Liver (tissue), 9 donors: ENCODE results near the gene PLXNB1. TPM values are rescaled to one million over a fixed set of nuclear protein-coding genes. Genes with fewer than 3 reads are reported as not detected.

Source experiments
- DNase-seq: peaks from one replicate; pipeline ENCODE4 v3.0.0-alpha.2; 2017; ENCODE audit warnings: low spot score
- H3K27ac ChIP-seq, 2 donors: one replicate each; pipeline ENCODE4 v1.7.0; 2013; ENCODE audit warnings: inconsistent platforms in 2 of 2, low read length in 2 of 2, control low read depth in 1 of 2, low read depth in 1 of 2, mild to moderate bottlenecking in 1 of 2
- H3K27me3 ChIP-seq, 4 donors: one replicate each; pipeline versions ENCODE4 v1.6.1 to v1.7.0; 2013; ENCODE audit warnings: low read length in 3 of 4, inconsistent platforms in 1 of 4, mild to moderate bottlenecking in 1 of 4, moderate library complexity in 1 of 4; ENCODE audit not compliant: control insufficient read depth in 4 of 4, insufficient read depth in 4 of 4
- H3K36me3 ChIP-seq, 4 donors: one replicate each; pipeline versions ENCODE4 v1.6.1 to v1.7.0; 2013; ENCODE audit warnings: low read length in 3 of 4, mild to moderate bottlenecking in 3 of 4, low read depth in 1 of 4, moderate library complexity in 1 of 4; ENCODE audit not compliant: control insufficient read depth in 4 of 4, insufficient read depth in 3 of 4
- H3K4me1 ChIP-seq, 4 donors: one replicate each; pipeline versions ENCODE4 v1.6.1 to v1.7.0; 2013; ENCODE audit warnings: low read length in 3 of 4, mild to moderate bottlenecking in 3 of 4, moderate library complexity in 1 of 4; ENCODE audit not compliant: control insufficient read depth in 4 of 4, insufficient read depth in 4 of 4
- H3K4me3 ChIP-seq, 3 donors: one replicate each; pipeline versions ENCODE4 v1.6.1 to v1.7.0; 2013; ENCODE audit warnings: low read length in 3 of 3, control low read depth in 1 of 3, low read depth in 1 of 3, mild to moderate bottlenecking in 1 of 3
- H3K9ac ChIP-seq, 2 donors: one replicate each; pipeline ENCODE4 v1.7.0; 2013; ENCODE audit warnings: low read length in 2 of 2, mild to moderate bottlenecking in 2 of 2, moderate library complexity in 2 of 2, control low read depth in 1 of 2, low read depth in 1 of 2
- H3K9me3 ChIP-seq, 4 donors: one replicate each; pipeline versions ENCODE4 v1.6.1 to v1.7.0; 2013; ENCODE audit warnings: low read length in 3 of 4; ENCODE audit not compliant: control insufficient read depth in 4 of 4
- ATF3 ChIP-seq: IDR thresholded peaks from 2 replicates; pipeline ENCODE4 v1.6.1; 2016; ENCODE audit warnings: antibody characterized with exemption
- EGR1 ChIP-seq, 2 donors: IDR thresholded peaks; 2 replicates each; pipeline ENCODE4 v1.6.1; 2016 to 2018; ENCODE audit warnings: antibody characterized with exemption in 2 of 2, low read depth in 2 of 2
- FOXA1 ChIP-seq: IDR thresholded peaks from 2 replicates; pipeline ENCODE4 v1.6.1; 2016; ENCODE audit warnings: antibody characterized with exemption
- FOXA2 ChIP-seq: IDR thresholded peaks from 2 replicates; pipeline ENCODE4 v1.6.1; 2016; ENCODE audit warnings: antibody characterized with exemption
- GABPA ChIP-seq, 2 donors: IDR thresholded peaks in 1 of 2; conservative IDR thresholded peaks in 1 of 2; 2 replicates each; pipeline ENCODE4 v1.6.1; 2016; ENCODE audit warnings: antibody characterized with exemption in 2 of 2, mild to moderate bottlenecking in 1 of 2, moderate library complexity in 1 of 2
- HNF4A ChIP-seq, 2 donors: conservative IDR thresholded peaks; 2 replicates each; pipeline ENCODE4 v1.6.1; 2016; ENCODE audit warnings: antibody characterized with exemption in 2 of 2, mild to moderate bottlenecking in 2 of 2
- HNF4G ChIP-seq: IDR thresholded peaks from 2 replicates; pipeline ENCODE4 v1.6.1; 2016; ENCODE audit warnings: antibody characterized with exemption
- JUND ChIP-seq, 2 donors: IDR thresholded peaks; 2 replicates each; pipeline ENCODE4 v1.6.1; 2016; ENCODE audit warnings: antibody characterized with exemption in 2 of 2
- MAX ChIP-seq: IDR thresholded peaks from 2 replicates; pipeline ENCODE4 v1.6.1; 2016; ENCODE audit warnings: antibody characterized with exemption
- NR2F2 ChIP-seq: IDR thresholded peaks from 2 replicates; pipeline ENCODE4 v1.6.1; 2016; ENCODE audit warnings: antibody characterized with exemption
- RAD21 ChIP-seq, 2 donors: IDR thresholded peaks; 2 replicates each; pipeline ENCODE4 v1.6.1; 2016; ENCODE audit warnings: antibody characterized with exemption in 2 of 2, mild to moderate bottlenecking in 2 of 2
- REST ChIP-seq: IDR thresholded peaks from 2 replicates; pipeline ENCODE4 v1.6.1; 2016; ENCODE audit warnings: antibody characterized with exemption, mild to moderate bottlenecking
- RXRA ChIP-seq, 2 donors: IDR thresholded peaks; 2 replicates each; pipeline ENCODE4 v1.6.1; 2017 to 2018; ENCODE audit warnings: antibody characterized with exemption in 2 of 2, mild to moderate bottlenecking in 1 of 2
- SP1 ChIP-seq: IDR thresholded peaks from 2 replicates; pipeline ENCODE4 v1.6.1; 2018; ENCODE audit warnings: antibody characterized with exemption, mild to moderate bottlenecking
- TAF1 ChIP-seq: conservative IDR thresholded peaks from 2 replicates; pipeline ENCODE4 v1.6.1; 2016; ENCODE audit warnings: antibody characterized with exemption, mild to moderate bottlenecking
- YY1 ChIP-seq: IDR thresholded peaks from 2 replicates; pipeline ENCODE4 v1.6.1; 2016; ENCODE audit warnings: antibody characterized with exemption, mild to moderate bottlenecking
- WGBS: extraction: QIAGEN DNeasy Blood & Tissue Kit; methylation state at CpG from one replicate; pipeline ENCODE4 v1.1.7; 2013; 5-methylcytosine and 5-hydroxymethylcytosine counted together
- polyA plus RNA-seq, 2 donors: library from polyadenylated mRNA; stranded (reverse) in 1 of 2; unstranded in 1 of 2; fragments of 200-250 nt in 1 of 2; fragments of >200 nt in 1 of 2; fragmentation: Nextera tagmentation in 1 of 2; extraction: Ambion mirVana in 1 of 2; gene quantifications; one replicate each; pipeline versions ENCODE4 v1.2.1 to v1.2.3, GENCODE V29; 2013 to 2015
- total RNA-seq, 2 donors: library from RNA; depleted of rRNA; stranded (reverse); fragments of >200 nt; gene quantifications; one replicate each; pipeline ENCODE4 v1.2.3, GENCODE V29; 2014
- TF ChIP-seq, protein P1 (sequence below): IDR thresholded peaks from 2 replicates; pipeline ENCODE4 v1.6.1; 2016; ENCODE audit warnings: antibody characterized with exemption
- TF ChIP-seq, protein P2 (sequence below): fragments of 150-350 bp; IDR thresholded peaks from 2 replicates; pipeline ENCODE4 v1.5.1; 2017; ENCODE audit warnings: improper control_type of control experiment, low read depth, low read length; ENCODE audit not compliant: missing input control
- donor health status: healthy.
- donor health status: healthy.
- donor health status: healthy.
- donor health status: healthy.
- donor health status: healthy.

PLXNB1 gene
- total and polyA plus RNA-seq, 4 donors, result 38.1 to 204 (median 72.9) TPM

DNA sequence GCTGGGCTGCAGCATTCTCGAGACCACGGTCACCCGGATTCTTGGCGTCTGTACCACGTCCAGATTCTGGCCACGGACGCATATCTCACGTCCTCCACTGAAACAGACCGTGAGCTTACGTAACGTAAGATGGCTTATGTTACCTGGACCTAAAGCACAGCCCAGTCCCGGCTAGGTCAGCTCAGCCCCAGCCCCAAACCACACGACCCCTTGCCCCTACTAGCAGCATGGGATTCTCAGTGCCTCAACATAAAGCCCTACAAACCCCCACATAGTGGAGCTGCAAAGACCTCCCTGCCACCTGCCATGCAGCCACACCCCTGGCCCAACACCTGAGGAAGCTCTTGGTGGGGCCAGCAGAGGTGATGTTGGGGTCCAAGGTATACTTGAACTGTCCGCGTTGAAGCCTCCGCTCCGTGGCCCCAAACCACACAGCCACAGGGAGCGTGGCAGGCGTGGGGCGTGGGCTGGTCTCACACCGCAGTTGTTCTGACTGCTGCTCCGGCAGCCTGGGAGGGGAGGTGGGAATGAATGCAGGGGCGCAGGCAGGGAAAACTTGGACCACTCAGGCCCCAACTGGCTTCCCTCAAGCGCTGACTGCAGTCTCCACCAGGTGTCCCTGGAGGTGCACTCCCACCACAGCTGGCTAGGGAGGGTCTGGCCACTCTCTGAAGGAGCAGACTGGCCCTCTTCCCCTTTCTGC lies 14.5 kb downstream of the PLXNB1 start:
- DNase-seq, result no peak
- 92% methylated on average over 24 of the region's 24 CpGs for WGBS
- peaks cover 21 to 93% (median 52%) of the 10 kb centered on the region in 4 donors for H3K36me3 ChIP-seq

More for the DNA sequence above, 14.5 kb downstream of the PLXNB1 start:
- no peak overlapping the region for H3K9ac ChIP-seq
- TF ChIP-seq MAX (no peak), GABPA (IDR thresholded peaks at IDR 0.05 in 1 of 2, conservative IDR thresholded peaks at IDR 0.05 in 1 of 2) (no peak), FOXA2 (no peak), EGR1 (IDR thresholded peaks at IDR 0.05; ENCODE audit: low read depth in 2 of 2) (no peak), JUND (IDR thresholded peaks at IDR 0.05) (no peak), HNF4G (no peak), RXRA (IDR thresholded peaks at IDR 0.05) (no peak), SP1 (no peak), TAF1 (no peak), HNF4A (conservative IDR thresholded peaks at IDR 0.05) (no peak), REST (no peak), FOXA1 (no peak), NR2F2 (no peak), YY1 (no peak), ATF3 (no peak), RAD21 (IDR thresholded peaks at IDR 0.05) (no peak)
- TF ChIP-seq, protein P1, sequence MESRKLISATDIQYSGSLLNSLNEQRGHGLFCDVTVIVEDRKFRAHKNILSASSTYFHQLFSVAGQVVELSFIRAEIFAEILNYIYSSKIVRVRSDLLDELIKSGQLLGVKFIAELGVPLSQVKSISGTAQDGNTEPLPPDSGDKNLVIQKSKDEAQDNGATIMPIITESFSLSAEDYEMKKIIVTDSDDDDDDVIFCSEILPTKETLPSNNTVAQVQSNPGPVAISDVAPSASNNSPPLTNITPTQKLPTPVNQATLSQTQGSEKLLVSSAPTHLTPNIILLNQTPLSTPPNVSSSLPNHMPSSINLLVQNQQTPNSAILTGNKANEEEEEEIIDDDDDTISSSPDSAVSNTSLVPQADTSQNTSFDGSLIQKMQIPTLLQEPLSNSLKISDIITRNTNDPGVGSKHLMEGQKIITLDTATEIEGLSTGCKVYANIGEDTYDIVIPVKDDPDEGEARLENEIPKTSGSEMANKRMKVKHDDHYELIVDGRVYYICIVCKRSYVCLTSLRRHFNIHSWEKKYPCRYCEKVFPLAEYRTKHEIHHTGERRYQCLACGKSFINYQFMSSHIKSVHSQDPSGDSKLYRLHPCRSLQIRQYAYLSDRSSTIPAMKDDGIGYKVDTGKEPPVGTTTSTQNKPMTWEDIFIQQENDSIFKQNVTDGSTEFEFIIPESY, result no peak
- TF ChIP-seq, protein P2, sequence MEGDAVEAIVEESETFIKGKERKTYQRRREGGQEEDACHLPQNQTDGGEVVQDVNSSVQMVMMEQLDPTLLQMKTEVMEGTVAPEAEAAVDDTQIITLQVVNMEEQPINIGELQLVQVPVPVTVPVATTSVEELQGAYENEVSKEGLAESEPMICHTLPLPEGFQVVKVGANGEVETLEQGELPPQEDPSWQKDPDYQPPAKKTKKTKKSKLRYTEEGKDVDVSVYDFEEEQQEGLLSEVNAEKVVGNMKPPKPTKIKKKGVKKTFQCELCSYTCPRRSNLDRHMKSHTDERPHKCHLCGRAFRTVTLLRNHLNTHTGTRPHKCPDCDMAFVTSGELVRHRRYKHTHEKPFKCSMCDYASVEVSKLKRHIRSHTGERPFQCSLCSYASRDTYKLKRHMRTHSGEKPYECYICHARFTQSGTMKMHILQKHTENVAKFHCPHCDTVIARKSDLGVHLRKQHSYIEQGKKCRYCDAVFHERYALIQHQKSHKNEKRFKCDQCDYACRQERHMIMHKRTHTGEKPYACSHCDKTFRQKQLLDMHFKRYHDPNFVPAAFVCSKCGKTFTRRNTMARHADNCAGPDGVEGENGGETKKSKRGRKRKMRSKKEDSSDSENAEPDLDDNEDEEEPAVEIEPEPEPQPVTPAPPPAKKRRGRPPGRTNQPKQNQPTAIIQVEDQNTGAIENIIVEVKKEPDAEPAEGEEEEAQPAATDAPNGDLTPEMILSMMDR, result no peak
- H3K4me1 ChIP-seq, result no peaks in the 10 kb centered on the region
- H3K9me3 ChIP-seq, result no peaks in the 10 kb centered on the region
- H3K4me3 ChIP-seq, result no peak overlapping the region
- no peaks in the 10 kb centered on the region for H3K27me3 ChIP-seq
- no peak overlapping the region for H3K27ac ChIP-seq
